ENCODE results near the gene PPP1CA. TPM values are rescaled to one million over a fixed set of nuclear protein-coding genes. Genes with fewer than 3 reads are reported as not detected.

The PPP1CA gene
- total and polyA plus RNA-seq, 2 donors (not counting 1 experiment from before 2014, with no cell fraction given): 104 to 135 TPM

- H3K27me3 ChIP-seq (ENCODE audit: control insufficient read depth, insufficient read depth, low read length): no peaks in the 10 kb centered on the region
- H3K79me2 ChIP-seq (ENCODE audit: control insufficient read depth, insufficient read depth, low read length): peaks cover 5% of the 10 kb centered on the region
- no peak for DNase-seq (ENCODE audit: low read depth in 2 of 2)
- H3K4me1 ChIP-seq (ENCODE audit: control insufficient read depth, extremely low read depth, insufficient read depth, low read length): peaks cover 5% of the 10 kb centered on the region
- TF ChIP-seq EZH2 (IDR thresholded peaks at IDR 0.05; ENCODE audit: low read length, missing control alignments) (no peak), CTCF (conservative IDR thresholded peaks at IDR 0.05 in 1 of 2, IDR thresholded peaks at IDR 0.05 in 1 of 2; ENCODE audit: low read depth in 1 of 2, low read length in 2 of 2) (no peak)
- H3K9me3 ChIP-seq (ENCODE audit: control insufficient read depth, insufficient read depth, low read depth, low read length): no peaks in the 10 kb centered on the region
- no peak overlapping the region for H3K27ac ChIP-seq (ENCODE audit: insufficient read depth, low read length)
- no peak overlapping the region for H3K4me2 ChIP-seq (ENCODE audit: extremely low read depth, insufficient read depth, low read length)
- H4K20me1 ChIP-seq (ENCODE audit: control insufficient read depth, extremely low read depth, insufficient read depth, low read length): no peaks in the 10 kb centered on the region
- no peak overlapping the region for H2AFZ ChIP-seq (ENCODE audit: low read length)
- H3K9ac ChIP-seq (ENCODE audit: insufficient read depth, low read length): no peak overlapping the region
- H3K36me3 ChIP-seq (ENCODE audit: control insufficient read depth, insufficient read depth, low read length): no peaks in the 10 kb centered on the region
- H3K4me3 ChIP-seq (replicated peaks in 1 of 4; ENCODE audit: control extremely low read depth in 1 of 4, insufficient read depth in 1 of 4, low read depth in 3 of 4, low read length in 4 of 4): no peak overlapping the region
Measured at GRCh38 chr11:67423891-67424613, 22.4 kb upstream of the PPP1CA start.

- Histone ChIP-seq H3K4me1 (ENCODE audit: control insufficient read depth, extremely low read depth, insufficient read depth, low read length) (peaks cover 5% of the 10 kb centered on the region), H2AFZ (ENCODE audit: low read length) (no peak overlapping the region), H3K27me3 (ENCODE audit: control insufficient read depth, insufficient read depth, low read length) (no peaks in the 10 kb centered on the region), H3K4me3 (replicated peaks in 1 of 4; ENCODE audit: control extremely low read depth in 1 of 4, insufficient read depth in 1 of 4, low read depth in 3 of 4, low read length in 4 of 4) (no peak overlapping the region), H3K79me2 (ENCODE audit: control insufficient read depth, insufficient read depth, low read length) (no peaks in the 10 kb centered on the region), H3K27ac (ENCODE audit: insufficient read depth, low read length) (no peak overlapping the region), H3K9ac (ENCODE audit: insufficient read depth, low read length) (no peak overlapping the region), H3K4me2 (ENCODE audit: extremely low read depth, insufficient read depth, low read length) (no peak overlapping the region), H3K9me3 (ENCODE audit: control insufficient read depth, insufficient read depth, low read depth, low read length) (no peaks in the 10 kb centered on the region), H4K20me1 (ENCODE audit: control insufficient read depth, extremely low read depth, insufficient read depth, low read length) (no peaks in the 10 kb centered on the region), H3K36me3 (ENCODE audit: control insufficient read depth, insufficient read depth, low read length) (no peaks in the 10 kb centered on the region)
- no peak for DNase-seq (ENCODE audit: low read depth in 2 of 2)
- TF ChIP-seq CTCF (conservative IDR thresholded peaks at IDR 0.05 in 1 of 2, IDR thresholded peaks at IDR 0.05 in 1 of 2; ENCODE audit: low read depth in 1 of 2, low read length in 2 of 2) (no peak), EZH2 (IDR thresholded peaks at IDR 0.05; ENCODE audit: low read length, missing control alignments) (no peak)
Measured at GRCh38 chr11:67423466-67423865, 21.8 kb upstream of the PPP1CA start.

- Histone ChIP-seq H3K79me2 (ENCODE audit: control insufficient read depth, insufficient read depth, low read length) (no peaks in the 10 kb centered on the region), H3K27ac (ENCODE audit: insufficient read depth, low read length) (no peak overlapping the region), H3K9me3 (ENCODE audit: control insufficient read depth, insufficient read depth, low read depth, low read length) (no peaks in the 10 kb centered on the region), H3K36me3 (ENCODE audit: control insufficient read depth, insufficient read depth, low read length) (no peaks in the 10 kb centered on the region), H3K4me3 (replicated peaks in 1 of 4; ENCODE audit: control extremely low read depth in 1 of 4, insufficient read depth in 1 of 4, low read depth in 3 of 4, low read length in 4 of 4) (no peak overlapping the region), H2AFZ (ENCODE audit: low read length) (no peak overlapping the region), H3K4me1 (ENCODE audit: control insufficient read depth, extremely low read depth, insufficient read depth, low read length) (peaks cover 5% of the 10 kb centered on the region), H3K4me2 (ENCODE audit: extremely low read depth, insufficient read depth, low read length) (no peak overlapping the region), H3K27me3 (ENCODE audit: control insufficient read depth, insufficient read depth, low read length) (no peaks in the 10 kb centered on the region), H4K20me1 (ENCODE audit: control insufficient read depth, extremely low read depth, insufficient read depth, low read length) (no peaks in the 10 kb centered on the region), H3K9ac (ENCODE audit: insufficient read depth, low read length) (no peak overlapping the region)
- no peak for DNase-seq (ENCODE audit: low read depth in 2 of 2)
- TF ChIP-seq CTCF (conservative IDR thresholded peaks at IDR 0.05 in 1 of 2, IDR thresholded peaks at IDR 0.05 in 1 of 2; ENCODE audit: low read depth in 1 of 2, low read length in 2 of 2) (no peak), EZH2 (IDR thresholded peaks at IDR 0.05; ENCODE audit: low read length, missing control alignments) (no peak)
Measured at GRCh38 chr11:67422891-67423290, 21.2 kb upstream of the PPP1CA start.

Measured in fibroblast of lung (primary cell).